VCaP (cell line): ENCODE measurements around the gene ZDHHC15.

ENCODE experiments used
- H3K27ac ChIP-seq: fragments of 450-650 bp; 2 replicates; pipeline ENCODE4 v1.5.1; 2017
- CTCF ChIP-seq: fragments of 450-650 bp; conservative IDR thresholded peaks from 2 replicates; pipeline ENCODE4 v1.5.1; 2017; ENCODE audit warnings: mild to moderate bottlenecking, moderate library complexity

The ZDHHC15 gene

GRCh38 chrX:75327607-75328006, 195.2 kb downstream of the ZDHHC15 start:
- TF ChIP-seq CTCF = no peak
- H3K27ac ChIP-seq = no peak overlapping the region
